Kasumi-1 (cell line): ENCODE data around the gene ERC1.

ENCODE experiments used
- DNase-seq, 2 experiments: peaks; one replicate each; lab custom pipeline; 2025; lab: John Stamatoyannopoulos, UW

The ERC1 gene

GRCh38 chr12:1439687-1440086 is 448.7 kb downstream of the ERC1 start:
- no peak for DNase-seq

- DNase-seq: no peak
These were observed 452.6 kb downstream of the ERC1 start for GRCh38 chr12:1443421-1444141.

- DNase-seq: no peak
These were observed 453.1 kb downstream of the ERC1 start for GRCh38 chr12:1444142-1444516.

GRCh38 chr12:1445807-1446206 is 454.8 kb downstream of the ERC1 start:
- DNase-seq: no peak

GRCh38 chr12:1448336-1448735 is 457.3 kb downstream of the ERC1 start:
- DNase-seq: no peak

GRCh38 chr12:1453810-1454209 is 462.8 kb downstream of the ERC1 start:
- DNase-seq: no peak

GRCh38 chr12:1456885-1457284 is 465.9 kb downstream of the ERC1 start:
- DNase-seq: no peak

- no peak for DNase-seq
These were observed 466.9 kb downstream of the ERC1 start for GRCh38 chr12:1457901-1458300.

- no peak for DNase-seq
These were observed 468.3 kb downstream of the ERC1 start for GRCh38 chr12:1459339-1459738.

GRCh38 chr12:1463073-1463905 is 472.3 kb downstream of the ERC1 start:
- DNase-seq: no peak

GRCh38 chr12:1464925-1465324 is 473.9 kb downstream of the ERC1 start:
- no peak for DNase-seq

- no peak for DNase-seq
These were observed 475.0 kb downstream of the ERC1 start for GRCh38 chr12:1465990-1466389.

GRCh38 chr12:1466481-1467154 is 475.6 kb downstream of the ERC1 start:
- no peak for DNase-seq

GRCh38 chr12:1467710-1468109 is 476.7 kb downstream of the ERC1 start:
- no peak for DNase-seq

- no peak for DNase-seq
These were observed 478.0 kb downstream of the ERC1 start for GRCh38 chr12:1469070-1469469.

GRCh38 chr12:1470051-1470450 is 479.0 kb downstream of the ERC1 start:
- no peak for DNase-seq

- DNase-seq: no peak
These were observed 480.2 kb downstream of the ERC1 start for GRCh38 chr12:1471224-1471623.

GRCh38 chr12:1473418-1473817 is 482.4 kb downstream of the ERC1 start:
- DNase-seq: peak; percentile 60 to 65

GRCh38 chr12:1474041-1474573 is 483.1 kb downstream of the ERC1 start:
- DNase-seq: peak; percentile 67 to 72

GRCh38 chr12:1474574-1475153 is 483.6 kb downstream of the ERC1 start:
- DNase-seq: peak; percentile 35 to 36

GRCh38 chr12:1479645-1480044 is 488.6 kb downstream of the ERC1 start:
- DNase-seq: no peak

GRCh38 chr12:1481326-1481725 is 490.3 kb downstream of the ERC1 start:
- DNase-seq: no peak
